Rectal smooth muscle tissue (tissue), 1 donor: ENCODE results near the gene HSF2BP.
"Not testable (repeated sequence)": the region's sequence is repeated elsewhere in the genome, so short reads cannot be mapped to it uniquely, and the experiment has no call there.

Experiments used
- H3K27ac ChIP-seq: one replicate; pipeline ENCODE4 v1.7.0; 2013; ENCODE audit warnings: low read depth, low read length, inconsistent platforms
- H3K27me3 ChIP-seq: one replicate; pipeline ENCODE4 v1.7.0; 2013; ENCODE audit warnings: low read length; ENCODE audit not compliant: control insufficient read depth, insufficient read depth
- H3K36me3 ChIP-seq: one replicate; pipeline ENCODE4 v1.7.0; 2013; ENCODE audit warnings: low read length; ENCODE audit not compliant: control insufficient read depth, insufficient read depth
- H3K4me1 ChIP-seq: one replicate; pipeline ENCODE4 v1.7.0; 2013; ENCODE audit warnings: low read length; ENCODE audit not compliant: control insufficient read depth, insufficient read depth
- H3K4me3 ChIP-seq: one replicate; pipeline ENCODE4 v1.7.0; 2013; ENCODE audit warnings: low read length
- H3K9ac ChIP-seq: one replicate; pipeline ENCODE4 v1.7.0; 2013; ENCODE audit warnings: low read length

Gene HSF2BP

GRCh38 chr21:43503892-43504291, 155.4 kb downstream of the HSF2BP start:
- H3K4me3 ChIP-seq, H3K9ac ChIP-seq, H3K36me3 ChIP-seq, H3K4me1 ChIP-seq, H3K27ac ChIP-seq, H3K27me3 ChIP-seq: not testable (repeated sequence)

- not testable (repeated sequence) for H3K4me3 ChIP-seq, H3K36me3 ChIP-seq, H3K4me1 ChIP-seq, H3K27me3 ChIP-seq, H3K27ac ChIP-seq, H3K9ac ChIP-seq
Measured at GRCh38 chr21:43503075-43503750, 156.1 kb downstream of the HSF2BP start.

GRCh38 chr21:43502407-43503071, 156.7 kb downstream of the HSF2BP start:
- not testable (repeated sequence) for H3K4me3 ChIP-seq, H3K27ac ChIP-seq, H3K27me3 ChIP-seq, H3K9ac ChIP-seq, H3K36me3 ChIP-seq, H3K4me1 ChIP-seq

- not testable (repeated sequence) for H3K9ac ChIP-seq, H3K27ac ChIP-seq, H3K36me3 ChIP-seq, H3K4me1 ChIP-seq, H3K27me3 ChIP-seq, H3K4me3 ChIP-seq
Measured at GRCh38 chr21:43498924-43499323, 160.4 kb downstream of the HSF2BP start.

- not testable (repeated sequence) for H3K4me3 ChIP-seq, H3K9ac ChIP-seq, H3K4me1 ChIP-seq, H3K27me3 ChIP-seq, H3K27ac ChIP-seq, H3K36me3 ChIP-seq
Measured at GRCh38 chr21:43498065-43498464, 161.2 kb downstream of the HSF2BP start.

GRCh38 chr21:43494279-43495012, 164.8 kb downstream of the HSF2BP start:
- not testable (repeated sequence) for H3K4me3 ChIP-seq, H3K27ac ChIP-seq, H3K27me3 ChIP-seq, H3K36me3 ChIP-seq, H3K9ac ChIP-seq, H3K4me1 ChIP-seq

GRCh38 chr21:43493471-43493870, 165.8 kb downstream of the HSF2BP start:
- not testable (repeated sequence) for H3K27ac ChIP-seq, H3K36me3 ChIP-seq, H3K9ac ChIP-seq, H3K27me3 ChIP-seq, H3K4me1 ChIP-seq, H3K4me3 ChIP-seq

- H3K27me3 ChIP-seq, H3K27ac ChIP-seq, H3K9ac ChIP-seq, H3K4me3 ChIP-seq, H3K4me1 ChIP-seq, H3K36me3 ChIP-seq: not testable (repeated sequence)
Measured at GRCh38 chr21:43488235-43488634, 171.1 kb downstream of the HSF2BP start.

- H3K36me3 ChIP-seq, H3K4me3 ChIP-seq, H3K27ac ChIP-seq, H3K27me3 ChIP-seq, H3K9ac ChIP-seq, H3K4me1 ChIP-seq: not testable (repeated sequence)
Measured at GRCh38 chr21:43486051-43486450, 173.2 kb downstream of the HSF2BP start.

GRCh38 chr21:43485016-43485415, 174.3 kb downstream of the HSF2BP start:
- not testable (repeated sequence) for H3K27me3 ChIP-seq, H3K36me3 ChIP-seq, H3K27ac ChIP-seq, H3K4me1 ChIP-seq, H3K9ac ChIP-seq, H3K4me3 ChIP-seq

GRCh38 chr21:43479197-43479596, 180.1 kb downstream of the HSF2BP start:
- not testable (repeated sequence) for H3K27me3 ChIP-seq, H3K36me3 ChIP-seq, H3K27ac ChIP-seq, H3K4me1 ChIP-seq, H3K4me3 ChIP-seq, H3K9ac ChIP-seq
